Measurements from ENCODE around the gene ANGPTL4.
"Not testable (repeated sequence)": the region's sequence is repeated elsewhere in the genome, so short reads cannot be mapped to it uniquely, and the experiment has no call there.

ANGPTL4 gene, protein sequence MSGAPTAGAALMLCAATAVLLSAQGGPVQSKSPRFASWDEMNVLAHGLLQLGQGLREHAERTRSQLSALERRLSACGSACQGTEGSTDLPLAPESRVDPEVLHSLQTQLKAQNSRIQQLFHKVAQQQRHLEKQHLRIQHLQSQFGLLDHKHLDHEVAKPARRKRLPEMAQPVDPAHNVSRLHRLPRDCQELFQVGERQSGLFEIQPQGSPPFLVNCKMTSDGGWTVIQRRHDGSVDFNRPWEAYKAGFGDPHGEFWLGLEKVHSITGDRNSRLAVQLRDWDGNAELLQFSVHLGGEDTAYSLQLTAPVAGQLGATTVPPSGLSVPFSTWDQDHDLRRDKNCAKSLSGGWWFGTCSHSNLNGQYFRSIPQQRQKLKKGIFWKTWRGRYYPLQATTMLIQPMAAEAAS

GRCh38 chr19:8363803-8364771 is at the start of gene ANGPTL4:
Gene ANGPTL4 (plus strand): TSS chr19:8364155. CDS start chr19:8364322, 167 bp downstream.
- peak; percentile 70 for DNase-seq (ENCODE audit: low spot score)

- DNase-seq (ENCODE audit: low spot score): not testable (repeated sequence)
Observed at GRCh38 chr19:8314981-8315640, 48.8 kb upstream of the ANGPTL4 start.

- no peak for DNase-seq (ENCODE audit: low spot score)
Observed at GRCh38 chr19:8316351-8317125, 47.4 kb upstream of the ANGPTL4 start.

DNA sequence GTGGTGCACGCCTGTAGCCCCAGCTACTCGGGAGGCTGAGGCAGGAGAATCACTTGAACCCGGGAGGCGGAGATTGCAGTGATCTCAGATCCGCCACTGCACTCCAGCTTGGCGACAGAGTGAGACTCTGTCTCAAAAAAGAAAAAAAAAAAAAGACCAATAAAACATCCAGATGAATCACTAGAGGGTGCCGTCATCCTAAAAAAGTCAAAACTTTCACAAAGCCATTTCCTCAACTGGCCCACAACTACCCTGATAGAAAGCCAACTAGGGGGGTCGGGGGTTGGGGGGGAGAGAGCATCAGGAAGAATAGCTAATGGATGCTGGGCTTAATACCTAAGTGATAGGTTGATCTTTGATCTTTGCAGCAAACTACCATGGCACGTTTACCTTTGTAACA is 45.1 kb upstream of the ANGPTL4 start:
- DNase-seq (ENCODE audit: low spot score): not testable (repeated sequence)

DNA sequence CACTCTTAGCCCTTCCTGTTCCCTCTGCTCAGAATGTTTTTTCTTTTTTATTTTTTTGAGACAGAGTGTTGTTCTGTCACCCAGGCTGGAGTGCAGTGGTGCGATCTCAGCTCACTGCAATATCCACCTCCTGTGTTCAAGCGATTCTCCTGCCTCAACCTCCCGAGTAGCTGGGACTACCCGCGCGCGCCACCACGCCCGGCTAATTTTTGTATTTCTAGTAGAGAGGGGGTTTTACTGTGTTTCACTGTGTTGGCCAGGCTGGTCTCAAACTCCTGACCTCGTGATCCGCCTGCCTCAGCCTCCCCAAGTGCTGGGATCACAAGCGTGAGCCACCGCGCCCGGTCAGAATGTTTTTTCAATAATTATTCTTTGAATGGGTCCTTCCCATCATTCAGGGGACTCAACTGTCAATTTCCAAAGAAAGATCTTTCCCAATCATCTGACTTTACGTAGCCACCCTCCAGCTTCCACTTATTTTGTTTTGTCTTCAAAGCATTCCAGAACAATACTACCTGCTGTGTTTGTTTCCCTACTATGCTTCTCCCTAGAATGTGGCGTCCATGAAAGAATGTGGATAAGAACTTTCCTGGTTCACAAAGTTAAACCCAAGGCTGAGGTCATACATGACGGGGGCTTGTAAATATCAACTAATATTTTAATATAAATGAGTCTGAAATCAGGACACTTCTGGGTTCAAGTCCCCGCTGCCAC is 44.0 kb upstream of the ANGPTL4 start:
- no peak for DNase-seq (ENCODE audit: low spot score)

- no peak for DNase-seq (ENCODE audit: low spot score)
Observed at GRCh38 chr19:8320564-8321066, 43.3 kb upstream of the ANGPTL4 start.

DNA sequence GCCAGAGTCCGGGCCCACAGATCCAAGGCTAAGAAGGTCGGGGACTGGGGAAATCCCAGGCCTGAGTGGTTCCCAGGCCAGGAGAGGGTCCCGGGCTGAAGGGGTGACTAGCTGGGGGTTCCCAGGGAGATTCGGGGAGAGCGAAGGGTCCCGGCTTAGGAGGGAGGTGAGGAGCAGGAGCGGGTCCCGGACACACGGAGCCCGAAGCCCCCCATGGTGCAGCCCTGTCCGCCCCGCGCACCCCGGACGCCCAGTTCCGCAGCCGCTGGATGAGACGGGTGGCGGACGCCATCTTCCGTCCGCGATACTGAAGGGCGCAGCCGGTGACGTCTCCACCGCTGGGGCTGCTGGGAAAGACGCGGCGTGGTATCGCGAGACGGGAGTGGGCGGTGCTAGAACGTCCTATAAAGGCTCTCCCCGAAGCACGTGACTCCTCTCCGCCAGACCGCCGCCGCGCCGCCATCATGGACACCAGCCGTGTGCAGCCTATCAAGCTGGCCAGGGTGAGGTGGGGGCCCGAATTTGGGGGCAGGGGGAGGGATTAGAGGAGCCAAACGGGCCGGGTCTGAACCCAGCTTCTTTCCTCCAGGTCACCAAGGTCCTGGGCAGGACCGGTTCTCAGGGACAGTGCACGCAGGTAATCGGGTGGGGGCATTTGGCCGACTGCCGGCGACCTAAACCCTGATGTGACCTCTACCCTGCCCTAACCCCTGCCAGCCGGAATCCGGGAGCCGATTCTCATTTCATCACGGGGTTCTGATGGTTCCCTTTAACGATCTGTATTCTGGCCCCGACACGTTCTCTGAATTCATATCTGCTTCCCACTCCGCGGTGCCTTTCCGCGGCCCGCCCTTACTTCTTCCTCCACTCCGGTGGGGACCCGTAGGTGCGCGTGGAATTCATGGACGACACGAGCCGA is 42.6 kb upstream of the ANGPTL4 start, which contains the start of the genes NDUFA7 and RPS28:
Gene NDUFA7 (minus strand): TSS at position 309 of the 919 bp plus-strand sequence. CDS start 17 bp downstream, at position 292.
Gene RPS28 (plus strand): TSS at position 430 of the 919 bp plus-strand sequence. CDS start 35 bp downstream, at position 465.
- DNase-seq (ENCODE audit: low spot score): peak; percentile 97

DNA sequence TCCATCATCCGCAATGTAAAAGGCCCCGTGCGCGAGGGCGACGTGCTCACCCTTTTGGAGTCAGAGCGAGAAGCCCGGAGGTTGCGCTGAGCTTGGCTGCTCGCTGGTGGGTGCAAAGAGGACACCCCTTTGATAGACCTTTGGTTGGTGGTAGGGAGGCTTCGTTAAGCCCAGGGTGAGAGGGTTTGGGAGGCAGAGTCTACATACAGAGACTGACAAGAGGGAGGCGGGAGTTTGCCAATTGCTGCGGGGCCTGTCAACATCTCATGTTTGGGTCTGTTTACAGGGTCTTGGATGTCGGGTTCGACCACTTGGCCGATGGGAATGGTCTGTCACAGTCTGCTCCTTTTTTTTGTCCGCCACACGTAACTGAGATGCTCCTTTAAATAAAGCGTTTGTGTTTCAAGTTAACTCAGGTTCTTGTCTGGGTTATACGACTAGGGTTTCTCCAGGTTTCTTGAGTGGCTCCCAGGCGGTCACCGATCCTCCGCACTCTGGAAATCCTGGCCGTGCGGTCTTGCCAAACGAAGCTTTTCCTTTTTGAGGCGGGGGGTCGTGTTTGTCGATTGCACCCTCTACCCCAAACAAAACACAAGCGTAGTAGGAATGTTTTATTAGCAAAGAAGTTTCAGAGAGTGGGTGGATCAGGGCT is 41.8 kb upstream of the ANGPTL4 start:
- no peak for DNase-seq (ENCODE audit: low spot score)

GRCh38 chr19:8322638-8322997 is 41.3 kb upstream of the ANGPTL4 start:
- no peak for DNase-seq (ENCODE audit: low spot score)

- DNase-seq (ENCODE audit: low spot score): no peak
Observed at GRCh38 chr19:8323781-8324185, 40.2 kb upstream of the ANGPTL4 start.

- no peak for DNase-seq (ENCODE audit: low spot score)
Observed at GRCh38 chr19:8324186-8325050, 39.5 kb upstream of the ANGPTL4 start.

- no peak for DNase-seq (ENCODE audit: low spot score)
Observed at GRCh38 chr19:8325454-8325853, 38.5 kb upstream of the ANGPTL4 start.

GRCh38 chr19:8329996-8330395 is 34.0 kb upstream of the ANGPTL4 start:
- DNase-seq (ENCODE audit: low spot score): no peak

DNA sequence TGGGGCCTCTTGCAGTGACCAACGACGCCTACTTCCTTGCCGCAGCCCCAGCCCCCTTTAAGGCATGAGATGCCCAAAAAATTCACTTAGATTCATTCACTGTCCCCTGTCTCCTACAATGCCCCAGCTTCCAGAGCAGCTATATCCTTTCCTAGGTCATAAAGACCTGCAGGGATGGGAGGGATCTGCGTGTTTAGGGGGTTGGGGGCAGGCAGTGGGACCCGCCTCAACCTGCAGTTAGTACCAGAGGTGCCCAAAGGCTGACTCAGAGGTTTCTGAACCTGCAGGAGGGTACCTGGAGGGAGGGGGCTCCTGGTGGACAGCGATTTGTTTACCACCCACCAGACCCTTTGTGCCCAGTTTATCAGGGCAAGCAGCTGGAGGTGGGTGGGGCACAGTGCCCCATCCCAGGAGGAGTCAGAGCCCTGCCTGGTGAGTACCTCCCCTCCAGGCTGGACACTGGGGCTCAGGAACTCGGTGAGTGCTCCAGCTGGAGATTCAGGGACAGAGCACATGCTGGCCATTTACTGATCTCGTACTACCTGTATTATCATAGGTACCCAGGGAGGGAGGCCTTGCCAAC is 32.6 kb upstream of the ANGPTL4 start:
- no peak for DNase-seq (ENCODE audit: low spot score)

DNA sequence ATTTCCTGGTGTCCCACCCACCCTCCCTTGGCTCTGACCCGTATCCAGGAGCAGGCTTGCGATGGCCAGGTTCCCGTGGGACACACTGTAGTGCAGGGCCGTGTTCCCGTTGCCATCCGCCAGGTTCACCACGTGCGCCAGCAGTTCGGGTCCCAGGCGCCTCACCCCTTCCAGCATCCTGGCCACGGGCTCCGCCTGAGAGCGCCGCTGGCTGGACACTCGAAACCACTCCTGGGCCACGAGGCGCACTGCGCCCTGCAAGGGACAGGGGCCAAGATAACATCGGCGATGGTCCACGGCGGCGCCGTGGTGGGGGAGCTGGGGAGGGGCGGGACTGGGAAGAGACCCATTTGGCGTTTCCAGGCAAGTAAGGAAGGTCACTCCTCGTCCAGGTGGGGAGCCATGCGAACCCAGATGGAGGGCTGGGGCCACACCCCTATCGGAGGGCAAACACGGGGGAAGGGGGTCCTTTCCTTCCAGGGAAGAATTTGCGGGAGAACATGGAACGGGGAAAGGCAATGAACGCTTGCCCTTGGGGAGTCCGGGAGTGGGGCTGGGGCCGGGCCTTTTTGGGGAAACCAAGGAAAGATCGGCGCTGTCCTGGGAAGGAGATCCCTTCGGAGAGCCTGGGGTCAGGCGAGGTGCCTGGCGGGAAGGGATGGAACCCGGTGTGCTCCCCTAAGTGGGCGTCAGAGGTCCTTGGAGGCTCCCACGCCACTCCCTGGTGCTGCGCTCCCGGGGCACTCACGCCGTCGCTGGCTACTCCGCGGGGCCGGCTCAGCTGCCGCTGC is 30.8 kb upstream of the ANGPTL4 start:
- DNase-seq (ENCODE audit: low spot score): no peak

- peak; percentile 54 for DNase-seq (ENCODE audit: low spot score)
Observed at GRCh38 chr19:8333767-8334457, 30.0 kb upstream of the ANGPTL4 start.
